ENCODE results near the gene SUSD3. TPM values are rescaled to one million over a fixed set of nuclear protein-coding genes. Genes with fewer than 3 reads are reported as not detected.

SUSD3 gene
- total and polyA plus RNA-seq, 7 experiments from 2014 or later: 62.8 to 315 (median 78.8) TPM

DNA sequence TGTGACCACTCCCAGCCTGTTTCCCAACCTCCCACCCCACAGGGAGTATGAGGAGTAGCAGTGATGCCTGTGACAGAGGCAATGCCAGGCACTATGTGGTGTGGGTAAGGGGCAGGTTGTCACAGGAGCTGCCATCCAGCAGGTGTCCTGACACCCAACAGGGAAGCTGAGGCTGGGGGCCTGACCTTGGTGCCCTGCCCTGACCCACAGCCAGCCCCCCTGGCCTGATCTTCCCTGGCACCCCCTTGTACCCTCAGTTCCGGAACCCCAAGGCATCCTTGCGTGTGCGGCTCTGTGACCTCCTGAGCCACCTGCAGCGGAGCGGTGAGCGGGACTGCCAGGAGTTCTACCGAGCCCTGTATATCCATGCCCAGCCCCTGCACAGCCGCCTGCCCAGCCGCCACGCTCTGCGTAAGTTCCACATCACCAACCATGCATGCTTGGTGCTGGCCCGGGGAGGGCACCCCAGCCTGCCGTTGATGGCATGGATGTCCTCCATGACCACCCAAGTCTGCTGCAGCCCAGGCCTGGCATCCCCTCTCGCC is 51.9 kb downstream of the SUSD3 start:
- Mint-ChIP-seq H3K4me1 (peaks cover 28 to 44% (median 39%) of the 10 kb centered on the region in 7 donors), H3K27me3 (no peaks in the 10 kb centered on the region), H3K4me3 (no peak overlapping the region), H3K27ac (no peak overlapping the region), H3K9me3 (peaks cover 0 to 6% (median 0%) of the 10 kb centered on the region in 11 donors), H3K36me3 (peaks cover 4 to 24% (median 19%) of the 10 kb centered on the region in 5 donors)
- DNase-seq: peak in 1 of 9 donors; percentile 6
- Histone ChIP-seq H3K9me3 (ENCODE audit: control insufficient read depth in 2 of 3, low read length in 3 of 3) (no peaks in the 10 kb centered on the region), H3K27me3 (ENCODE audit: control insufficient read depth in 2 of 2, insufficient read depth in 2 of 2, low read length in 2 of 2) (no peaks in the 10 kb centered on the region), H3K4me3 (ENCODE audit: low read length) (no peak overlapping the region), H3K36me3 (ENCODE audit: control insufficient read depth in 2 of 3, insufficient read depth in 3 of 3, low read length in 3 of 3) (peaks cover 0 to 55% (median 0%) of the 10 kb centered on the region in 3 experiments), H3K27ac (ENCODE audit: low read depth, low read length) (no peak overlapping the region), H3K4me1 (ENCODE audit: control insufficient read depth in 2 of 2, insufficient read depth in 2 of 2, low read length in 2 of 2) (peaks cover 7 to 25% of the 10 kb centered on the region in 2 donors)
- intact Hi-C loops (cut with micrococcal nuclease): no loop called here
- no peak for ATAC-seq
- ChIA-PET CTCF (interaction anchor here (1.3 to 2.7 kb wide), 4 partner anchors 9 to 192 kb away, joined by 5 to 14 read pairs (median 6); no protein-coding TSS in a partner anchor), POLR2A (interaction anchor here (6.5 kb wide), 1 partner anchor 13 kb away, joined by 49 read pairs; the partner anchor contains the start of gene CARD19)

DNA sequence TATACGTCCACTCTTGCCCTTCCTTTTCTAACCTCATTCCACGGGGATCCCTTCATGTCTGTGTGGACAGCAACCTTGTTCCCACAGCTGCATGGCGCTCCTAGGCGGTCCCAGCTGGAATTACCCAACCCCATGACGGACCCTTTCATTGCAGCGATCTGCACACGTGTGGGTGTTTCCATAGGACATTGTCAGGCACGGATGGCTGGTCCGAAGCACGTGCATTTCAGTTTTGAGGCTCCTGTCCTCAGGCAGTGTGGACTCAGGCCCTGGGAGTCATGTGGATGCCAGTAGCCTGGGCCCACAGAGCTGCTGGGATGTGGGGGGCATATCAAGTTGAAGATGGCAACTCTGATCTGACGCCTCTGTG is 52.5 kb downstream of the SUSD3 start:
- Histone ChIP-seq H3K9me3 (ENCODE audit: control insufficient read depth in 2 of 3, low read length in 3 of 3) (no peaks in the 10 kb centered on the region), H3K27me3 (ENCODE audit: control insufficient read depth in 2 of 2, insufficient read depth in 2 of 2, low read length in 2 of 2) (no peaks in the 10 kb centered on the region), H3K4me3 (ENCODE audit: low read length) (no peak overlapping the region), H3K4me1 (ENCODE audit: control insufficient read depth in 2 of 2, insufficient read depth in 2 of 2, low read length in 2 of 2) (peaks cover 4 to 21% of the 10 kb centered on the region in 2 donors), H3K36me3 (ENCODE audit: control insufficient read depth in 2 of 3, insufficient read depth in 3 of 3, low read length in 3 of 3) (peaks cover 0 to 55% (median 0%) of the 10 kb centered on the region in 3 experiments), H3K27ac (ENCODE audit: low read depth, low read length) (no peak overlapping the region)
- Mint-ChIP-seq H3K27ac (peak overlapping the region in 2 of 9 donors; percentile 16 to 22), H3K27me3 (no peaks in the 10 kb centered on the region), H3K9me3 (peaks cover 0 to 1% (median 0%) of the 10 kb centered on the region in 11 donors), H3K4me3 (no peak overlapping the region), H3K36me3 (peaks cover 4 to 20% (median 14%) of the 10 kb centered on the region in 5 donors), H3K4me1 (peaks cover 23 to 40% (median 33%) of the 10 kb centered on the region in 7 donors)
- intact Hi-C loops (cut with micrococcal nuclease): no loop called here
- ChIA-PET CTCF (no interaction called here), POLR2A (no interaction called here)
- ATAC-seq: no peak
- DNase-seq: no peak

DNA sequence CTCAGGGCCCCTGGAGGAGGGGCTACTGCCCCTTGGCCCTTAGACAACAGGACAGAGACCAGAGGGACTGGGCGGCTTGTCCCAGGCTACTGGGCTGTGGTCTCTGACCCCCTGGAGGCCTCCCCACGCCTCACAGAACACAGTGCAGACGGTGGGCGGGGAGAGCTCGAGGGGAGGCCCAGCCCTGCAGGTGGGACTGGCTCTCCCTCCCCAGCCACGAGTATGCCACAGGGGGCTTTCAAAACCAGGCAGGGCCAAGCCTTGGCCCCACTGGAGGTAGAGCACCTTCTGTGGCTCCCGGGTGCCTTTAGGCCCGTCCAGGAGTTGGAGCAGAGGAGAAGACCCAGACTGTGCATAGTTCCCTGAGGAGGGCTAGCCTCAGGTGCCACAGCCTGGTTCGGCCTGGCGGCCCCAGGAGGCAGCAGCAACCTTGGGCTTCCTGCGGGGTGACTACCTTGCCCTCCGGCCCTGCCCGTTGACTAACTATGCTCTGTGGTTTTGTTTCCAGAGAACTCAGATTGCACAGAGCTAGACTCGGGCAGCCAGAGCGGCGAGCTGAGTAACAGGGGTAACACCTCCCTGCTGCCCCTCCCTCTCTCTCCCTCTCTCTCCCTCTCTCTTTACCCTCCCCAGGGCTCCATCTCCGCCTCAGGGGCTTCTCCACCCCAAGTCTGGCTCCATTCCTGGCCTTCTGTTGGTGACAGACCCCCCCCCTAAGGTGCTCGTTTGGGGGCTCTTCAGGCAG is 53.0 kb downstream of the SUSD3 start:
- Histone ChIP-seq H3K27ac (ENCODE audit: low read depth, low read length) (no peak overlapping the region), H3K4me1 (ENCODE audit: control insufficient read depth in 2 of 2, insufficient read depth in 2 of 2, low read length in 2 of 2) (peaks cover 4 to 21% of the 10 kb centered on the region in 2 donors), H3K27me3 (ENCODE audit: control insufficient read depth in 2 of 2, insufficient read depth in 2 of 2, low read length in 2 of 2) (no peaks in the 10 kb centered on the region), H3K9me3 (ENCODE audit: control insufficient read depth in 2 of 3, low read length in 3 of 3) (no peaks in the 10 kb centered on the region), H3K4me3 (ENCODE audit: low read length) (no peak overlapping the region), H3K36me3 (ENCODE audit: control insufficient read depth in 2 of 3, insufficient read depth in 3 of 3, low read length in 3 of 3) (peaks cover 0 to 55% (median 0%) of the 10 kb centered on the region in 3 experiments)
- Mint-ChIP-seq H3K4me1 (peaks cover 20 to 36% (median 28%) of the 10 kb centered on the region in 7 donors), H3K27ac (no peak overlapping the region), H3K36me3 (peaks cover 4 to 18% (median 13%) of the 10 kb centered on the region in 5 donors), H3K27me3 (no peaks in the 10 kb centered on the region), H3K4me3 (no peak overlapping the region), H3K9me3 (peaks cover 0 to under 1% (median 0%) of the 10 kb centered on the region in 11 donors)
- POLR2A ChIA-PET: interaction anchor here (0.5 to 0.6 kb wide), 3 partner anchors 27 to 125 kb away, joined by 3 read pairs; no protein-coding TSS in a partner anchor
- ATAC-seq (peak; percentile 40), DNase-seq (peak in 1 of 9 donors; percentile 10)
- CTCF ChIA-PET: no interaction called here
- intact Hi-C loops (cut with micrococcal nuclease): no loop called here

DNA sequence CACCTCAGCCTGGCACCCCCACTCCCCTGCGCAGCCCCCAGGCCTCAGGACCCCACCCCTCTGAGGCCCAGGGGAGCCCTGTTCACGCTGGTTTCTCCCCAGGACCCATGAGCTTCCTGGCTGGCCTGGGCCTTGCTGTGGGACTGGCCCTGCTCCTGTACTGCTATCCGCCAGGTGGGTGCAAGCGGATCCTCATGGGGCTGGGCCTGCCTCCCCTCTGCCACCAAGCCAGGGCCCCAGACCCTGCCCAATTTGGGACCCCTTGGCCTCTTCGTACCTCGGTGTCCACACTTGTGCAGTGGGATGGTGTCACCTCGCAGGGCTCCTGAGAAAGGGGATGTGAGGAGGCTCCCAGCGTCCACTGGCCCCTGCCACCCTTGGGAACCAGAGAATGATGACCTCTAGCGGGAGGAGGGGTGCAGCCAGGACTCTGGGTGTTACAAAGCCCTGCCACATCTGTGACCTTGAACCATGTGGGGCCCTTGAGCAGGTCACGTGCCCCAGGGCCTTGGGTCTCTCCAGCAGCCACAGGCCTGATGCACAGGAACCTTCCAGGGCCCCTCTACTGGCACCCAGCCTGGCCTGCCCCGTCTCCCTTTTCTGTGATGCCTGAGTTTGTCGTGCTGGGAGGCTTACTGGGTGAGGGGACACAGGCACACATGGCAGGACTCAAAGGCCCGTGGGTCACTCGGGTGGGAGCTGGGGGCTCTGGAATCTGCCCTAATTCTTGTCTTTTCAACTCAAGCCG is 53.8 kb downstream of the SUSD3 start:
- DNase-seq (peak in 1 of 9 donors; percentile 7), ATAC-seq (no peak)
- Mint-ChIP-seq H3K36me3 (peaks cover 4 to 18% (median 10%) of the 10 kb centered on the region in 5 donors), H3K9me3 (no peaks in the 10 kb centered on the region), H3K4me1 (peaks cover 14 to 29% (median 20%) of the 10 kb centered on the region in 7 donors), H3K27ac (no peak overlapping the region), H3K4me3 (no peak overlapping the region), H3K27me3 (no peaks in the 10 kb centered on the region)
- H3K4me1 ChIP-seq (ENCODE audit: control insufficient read depth in 2 of 2, insufficient read depth in 2 of 2, low read length in 2 of 2): peaks cover 4 to 14% of the 10 kb centered on the region in 2 donors
- peaks cover 0 to 55% (median 0%) of the 10 kb centered on the region in 3 experiments for H3K36me3 ChIP-seq (ENCODE audit: control insufficient read depth in 2 of 3, insufficient read depth in 3 of 3, low read length in 3 of 3)
- H3K27ac ChIP-seq (ENCODE audit: low read depth, low read length): no peak overlapping the region
- intact Hi-C loops (cut with micrococcal nuclease): no loop called here
- H3K27me3 ChIP-seq (ENCODE audit: control insufficient read depth in 2 of 2, insufficient read depth in 2 of 2, low read length in 2 of 2): no peaks in the 10 kb centered on the region
- ChIA-PET CTCF (no interaction called here), POLR2A (interaction anchor here (0.6 kb wide), 1 partner anchor 27 kb away, joined by 3 read pairs; no protein-coding TSS in a partner anchor)
- no peaks in the 10 kb centered on the region for H3K9me3 ChIP-seq (ENCODE audit: control insufficient read depth in 2 of 3, low read length in 3 of 3)
- no peak overlapping the region for H3K4me3 ChIP-seq (ENCODE audit: low read length)

DNA sequence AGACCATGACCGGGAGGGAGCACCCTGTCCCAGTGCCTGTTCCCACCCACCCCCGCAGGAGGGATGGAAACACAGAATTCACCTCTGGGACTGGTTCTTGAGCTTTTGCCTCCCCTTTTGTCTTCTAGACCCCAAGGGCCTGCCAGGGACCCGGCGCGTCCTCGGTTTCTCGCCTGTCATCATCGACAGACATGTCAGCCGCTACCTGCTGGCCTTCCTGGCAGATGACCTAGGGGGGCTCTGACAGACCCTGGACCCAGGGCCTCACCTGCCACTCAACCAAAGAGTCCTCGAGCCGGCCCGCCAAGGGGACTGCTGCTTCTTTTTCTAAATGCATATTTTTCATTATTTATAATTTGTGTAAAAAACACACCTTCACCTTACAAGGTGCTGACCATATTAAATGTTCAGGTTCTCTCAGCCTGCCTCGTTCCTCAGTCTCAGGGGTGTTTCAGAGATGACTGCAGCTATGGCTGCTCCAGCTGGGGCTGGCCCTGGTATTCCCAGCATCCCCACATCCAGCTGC is 54.4 kb downstream of the SUSD3 start:
- intact Hi-C loops (cut with micrococcal nuclease): no loop called here
- ATAC-seq: no peak
- Mint-ChIP-seq H3K9me3 (no peaks in the 10 kb centered on the region), H3K27me3 (no peaks in the 10 kb centered on the region), H3K27ac (no peak overlapping the region), H3K4me1 (peaks cover 12 to 23% (median 15%) of the 10 kb centered on the region in 7 donors), H3K4me3 (no peak overlapping the region), H3K36me3 (peaks cover 4 to 14% (median 10%) of the 10 kb centered on the region in 5 donors)
- Histone ChIP-seq H3K36me3 (ENCODE audit: control insufficient read depth in 2 of 3, insufficient read depth in 3 of 3, low read length in 3 of 3) (peaks cover 0 to 50% (median 0%) of the 10 kb centered on the region in 3 experiments), H3K4me1 (ENCODE audit: control insufficient read depth in 2 of 2, insufficient read depth in 2 of 2, low read length in 2 of 2) (peaks cover 4 to 8% of the 10 kb centered on the region in 2 donors), H3K9me3 (ENCODE audit: control insufficient read depth in 2 of 3, low read length in 3 of 3) (no peaks in the 10 kb centered on the region), H3K27ac (ENCODE audit: low read depth, low read length) (no peak overlapping the region), H3K4me3 (ENCODE audit: low read length) (no peak overlapping the region), H3K27me3 (ENCODE audit: control insufficient read depth in 2 of 2, insufficient read depth in 2 of 2, low read length in 2 of 2) (no peaks in the 10 kb centered on the region)
- peak in 1 of 9 donors; percentile 2 for DNase-seq
- POLR2A ChIA-PET: interaction anchor here (0.6 to 0.8 kb wide), 2 partner anchors 10 to 15 kb away, joined by 3 read pairs; no protein-coding TSS in a partner anchor
- CTCF ChIA-PET: interaction anchor here (0.6 kb wide), 1 partner anchor 23 kb away, joined by 3 read pairs; no protein-coding TSS in a partner anchor

Data from naive thymus-derived CD4-positive, alpha-beta T cell (primary cell).